ENCODE measurements around the gene AKAP11. TPM values are rescaled to one million over a fixed set of nuclear protein-coding genes. Genes with fewer than 3 reads are reported as not detected.
A peak's percentile ranks its signal among the peaks of the same experiment; 100 is the strongest.

Gene AKAP11
- total RNA-seq, 5 donors from 2014 or later (not counting 1 experiment from before 2014, with no cell fraction given): 29.1 to 31.6 (median 30.0) TPM

DNA sequence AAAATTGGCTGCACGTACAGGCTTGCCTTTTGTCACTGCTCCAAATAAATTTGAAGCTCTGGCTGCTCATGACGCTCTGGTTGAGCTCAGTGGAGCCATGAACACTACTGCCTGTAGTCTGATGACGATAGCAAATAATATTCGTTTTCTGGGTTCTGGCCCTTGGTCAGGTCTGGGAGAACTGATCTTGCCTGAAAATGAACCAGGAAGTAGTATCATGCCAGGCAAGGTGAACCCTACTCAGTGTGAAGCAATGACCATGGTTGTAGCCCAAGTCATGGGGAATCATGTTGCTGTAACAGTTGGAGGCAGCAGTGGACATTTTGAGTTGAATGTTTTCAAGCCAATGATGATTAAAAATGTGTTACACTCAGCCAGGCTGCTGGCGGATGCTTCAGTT lies 16.1 kb upstream of the AKAP11 start:
- Histone ChIP-seq H3K27ac (ENCODE audit: low read length) (no peak overlapping the region), H3K36me3 (ENCODE audit: control insufficient read depth in 2 of 2, extremely low read depth in 1 of 2, insufficient read depth in 1 of 2, low read length in 1 of 2) (no peaks in the 10 kb centered on the region), H3K9me3 (no peaks in the 10 kb centered on the region), H3K4me1 (ENCODE audit: control insufficient read depth in 1 of 2, extremely low read depth in 1 of 2, insufficient read depth in 2 of 2, low read length in 2 of 2) (no peaks in the 10 kb centered on the region), H3K4me3 (ENCODE audit: control insufficient read depth in 1 of 2, extremely low read depth in 1 of 2, low read length in 1 of 2) (no peak overlapping the region), H3K27me3 (replicated peaks in 1 of 2; ENCODE audit: control insufficient read depth in 2 of 2, extremely low read depth in 1 of 2, insufficient read depth in 2 of 2, low read length in 1 of 2) (no peaks in the 10 kb centered on the region)
- WGBS (ENCODE audit: insufficient coverage): 98% methylated on average over 3 of the region's 5 CpGs
- no peak for ATAC-seq (replicated peaks in 1 of 4)
- Mint-ChIP-seq H3K4me3 (no peak overlapping the region), H3K4me1 (peaks cover 6 to 11% (median 8%) of the 10 kb centered on the region in 3 donors), H3K27ac (no peak overlapping the region), H3K9me3 (no peaks in the 10 kb centered on the region), H3K27me3 (peaks cover 6% of the 10 kb centered on the region in 2 donors), H3K36me3 (no peaks in the 10 kb centered on the region)
- ChIA-PET POLR2A (interaction anchor here in 1 of 2 donors (1.0 kb wide), 1 partner anchor 49 kb away, joined by 3 read pairs; no protein-coding TSS in a partner anchor), CTCF (no interaction called here)
- no peak for DNase-seq

GRCh38 chr13:42258747-42259146 lies 13.2 kb upstream of the AKAP11 start:
- no peaks in the 10 kb centered on the region for H3K36me3 ChIP-seq (ENCODE audit: control insufficient read depth in 2 of 2, extremely low read depth in 1 of 2, insufficient read depth in 1 of 2, low read length in 1 of 2)
- ChIA-PET CTCF (no interaction called here), POLR2A (interaction anchor here in 1 of 2 donors (0.5 kb wide), 1 partner anchor 281 kb away, joined by 7 read pairs; no protein-coding TSS in a partner anchor)
- H3K4me3 ChIP-seq (ENCODE audit: control insufficient read depth in 1 of 2, extremely low read depth in 1 of 2, low read length in 1 of 2): no peak overlapping the region
- H3K27ac ChIP-seq (ENCODE audit: low read length): no peak overlapping the region
- H3K27me3 ChIP-seq (replicated peaks in 1 of 2; ENCODE audit: control insufficient read depth in 2 of 2, extremely low read depth in 1 of 2, insufficient read depth in 2 of 2, low read length in 1 of 2): no peaks in the 10 kb centered on the region
- no peaks in the 10 kb centered on the region for H3K9me3 Mint-ChIP-seq
- no peak overlapping the region for H3K4me3 Mint-ChIP-seq
- no peaks in the 10 kb centered on the region for H3K36me3 Mint-ChIP-seq
- H3K27me3 Mint-ChIP-seq: peaks cover 2 to 5% of the 10 kb centered on the region in 2 donors
- DNase-seq (no peak), ATAC-seq (replicated peaks in 1 of 4) (no peak)
- no peaks in the 10 kb centered on the region for H3K9me3 ChIP-seq
- WGBS (ENCODE audit: insufficient coverage): no CpG with 5 or more reads among the region's 5 CpGs
- no peaks in the 10 kb centered on the region for H3K4me1 ChIP-seq (ENCODE audit: control insufficient read depth in 1 of 2, extremely low read depth in 1 of 2, insufficient read depth in 2 of 2, low read length in 2 of 2)
- H3K4me1 Mint-ChIP-seq: peaks cover 6 to 11% (median 8%) of the 10 kb centered on the region in 3 donors
- H3K27ac Mint-ChIP-seq: no peak overlapping the region

DNA sequence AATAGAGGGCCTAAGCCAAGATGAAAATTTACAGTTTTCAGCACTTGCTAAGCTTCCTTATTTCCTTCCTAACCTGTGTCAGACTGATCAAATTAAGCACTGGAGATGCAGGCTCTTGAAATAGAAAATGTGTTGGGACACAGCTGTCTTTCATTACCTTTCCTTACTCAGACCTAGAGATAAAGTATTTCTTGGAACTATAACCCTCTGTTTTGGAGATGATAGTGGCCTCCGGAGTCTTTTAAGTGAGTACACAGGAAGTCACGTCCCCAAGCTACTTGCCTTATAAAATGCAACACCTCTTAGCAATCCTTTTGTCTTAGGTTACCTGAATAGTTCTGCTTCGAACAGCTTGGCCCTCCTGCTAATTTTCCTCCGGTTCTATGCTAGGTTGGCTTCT lies 12.4 kb upstream of the AKAP11 start:
- H3K4me1 ChIP-seq (ENCODE audit: control insufficient read depth in 1 of 2, extremely low read depth in 1 of 2, insufficient read depth in 2 of 2, low read length in 2 of 2): no peaks in the 10 kb centered on the region
- Mint-ChIP-seq H3K4me1 (peaks cover 6 to 11% (median 8%) of the 10 kb centered on the region in 3 donors), H3K27me3 (peaks cover 4 to 5% of the 10 kb centered on the region in 2 donors), H3K27ac (no peak overlapping the region), H3K9me3 (no peaks in the 10 kb centered on the region), H3K4me3 (no peak overlapping the region), H3K36me3 (no peaks in the 10 kb centered on the region)
- no peaks in the 10 kb centered on the region for H3K36me3 ChIP-seq (ENCODE audit: control insufficient read depth in 2 of 2, extremely low read depth in 1 of 2, insufficient read depth in 1 of 2, low read length in 1 of 2)
- H3K27me3 ChIP-seq (replicated peaks in 1 of 2; ENCODE audit: control insufficient read depth in 2 of 2, extremely low read depth in 1 of 2, insufficient read depth in 2 of 2, low read length in 1 of 2): no peaks in the 10 kb centered on the region
- ChIA-PET POLR2A (interaction anchor here in 1 of 2 donors (0.5 kb wide), 1 partner anchor 282 kb away, joined by 7 read pairs; no protein-coding TSS in a partner anchor), CTCF (no interaction called here)
- no peak overlapping the region for H3K27ac ChIP-seq (ENCODE audit: low read length)
- no peaks in the 10 kb centered on the region for H3K9me3 ChIP-seq
- WGBS (ENCODE audit: insufficient coverage): 51% methylated on average over 3 of the region's 4 CpGs
- no peak overlapping the region for H3K4me3 ChIP-seq (ENCODE audit: control insufficient read depth in 1 of 2, extremely low read depth in 1 of 2, low read length in 1 of 2)
- ATAC-seq (replicated peaks in 1 of 4) (peak in 1 of 4 experiments; percentile 38), DNase-seq (no peak)

GRCh38 chr13:42260903-42261654 lies 10.9 kb upstream of the AKAP11 start:
- no peak for ATAC-seq (replicated peaks in 1 of 4)
- ChIA-PET CTCF (no interaction called here), POLR2A (interaction anchor here (0.6 kb wide), 2 partner anchors 8 to 789 kb away, joined by 3 to 4 read pairs; no protein-coding TSS in a partner anchor)
- peaks cover 6 to 11% (median 8%) of the 10 kb centered on the region in 3 donors for H3K4me1 Mint-ChIP-seq
- Histone ChIP-seq H3K27ac (ENCODE audit: low read length) (no peak overlapping the region), H3K36me3 (ENCODE audit: control insufficient read depth in 2 of 2, extremely low read depth in 1 of 2, insufficient read depth in 1 of 2, low read length in 1 of 2) (no peaks in the 10 kb centered on the region), H3K4me1 (ENCODE audit: control insufficient read depth in 1 of 2, extremely low read depth in 1 of 2, insufficient read depth in 2 of 2, low read length in 2 of 2) (no peaks in the 10 kb centered on the region), H3K27me3 (replicated peaks in 1 of 2; ENCODE audit: control insufficient read depth in 2 of 2, extremely low read depth in 1 of 2, insufficient read depth in 2 of 2, low read length in 1 of 2) (no peaks in the 10 kb centered on the region), H3K4me3 (ENCODE audit: control insufficient read depth in 1 of 2, extremely low read depth in 1 of 2, low read length in 1 of 2) (no peak overlapping the region), H3K9me3 (no peaks in the 10 kb centered on the region)
- H3K36me3 Mint-ChIP-seq: no peaks in the 10 kb centered on the region
- no peak for DNase-seq
- no peaks in the 10 kb centered on the region for H3K9me3 Mint-ChIP-seq
- H3K27me3 Mint-ChIP-seq: peaks cover 4 to 5% of the 10 kb centered on the region in 2 donors
- H3K27ac Mint-ChIP-seq: no peak overlapping the region
- no peak overlapping the region for H3K4me3 Mint-ChIP-seq
- whole genome bisulfite sequencing (ENCODE audit: insufficient coverage): 100% methylated on average over 2 of the region's 8 CpGs

- Histone ChIP-seq H3K4me3 (ENCODE audit: control insufficient read depth in 1 of 2, extremely low read depth in 1 of 2, low read length in 1 of 2) (no peak overlapping the region), H3K9me3 (no peaks in the 10 kb centered on the region), H3K36me3 (ENCODE audit: control insufficient read depth in 2 of 2, extremely low read depth in 1 of 2, insufficient read depth in 1 of 2, low read length in 1 of 2) (no peaks in the 10 kb centered on the region), H3K27ac (ENCODE audit: low read length) (no peak overlapping the region), H3K27me3 (replicated peaks in 1 of 2; ENCODE audit: control insufficient read depth in 2 of 2, extremely low read depth in 1 of 2, insufficient read depth in 2 of 2, low read length in 1 of 2) (no peaks in the 10 kb centered on the region), H3K4me1 (ENCODE audit: control insufficient read depth in 1 of 2, extremely low read depth in 1 of 2, insufficient read depth in 2 of 2, low read length in 2 of 2) (peaks cover 5 to 6% of the 10 kb centered on the region in 2 experiments)
- Mint-ChIP-seq H3K4me3 (no peak overlapping the region), H3K36me3 (no peaks in the 10 kb centered on the region), H3K27ac (no peak overlapping the region), H3K27me3 (peaks cover 0 to 4% of the 10 kb centered on the region in 2 donors), H3K4me1 (peaks cover 12 to 15% (median 12%) of the 10 kb centered on the region in 3 donors), H3K9me3 (no peaks in the 10 kb centered on the region)
- WGBS (ENCODE audit: insufficient coverage): 100% methylated on average over 1 of the region's 3 CpGs
- ATAC-seq (replicated peaks in 1 of 4): no peak
- ChIA-PET POLR2A (no interaction called here), CTCF (no interaction called here)
- DNase-seq: no peak
Measured at GRCh38 chr13:42266473-42266872, 5.5 kb upstream of the AKAP11 start.

DNA sequence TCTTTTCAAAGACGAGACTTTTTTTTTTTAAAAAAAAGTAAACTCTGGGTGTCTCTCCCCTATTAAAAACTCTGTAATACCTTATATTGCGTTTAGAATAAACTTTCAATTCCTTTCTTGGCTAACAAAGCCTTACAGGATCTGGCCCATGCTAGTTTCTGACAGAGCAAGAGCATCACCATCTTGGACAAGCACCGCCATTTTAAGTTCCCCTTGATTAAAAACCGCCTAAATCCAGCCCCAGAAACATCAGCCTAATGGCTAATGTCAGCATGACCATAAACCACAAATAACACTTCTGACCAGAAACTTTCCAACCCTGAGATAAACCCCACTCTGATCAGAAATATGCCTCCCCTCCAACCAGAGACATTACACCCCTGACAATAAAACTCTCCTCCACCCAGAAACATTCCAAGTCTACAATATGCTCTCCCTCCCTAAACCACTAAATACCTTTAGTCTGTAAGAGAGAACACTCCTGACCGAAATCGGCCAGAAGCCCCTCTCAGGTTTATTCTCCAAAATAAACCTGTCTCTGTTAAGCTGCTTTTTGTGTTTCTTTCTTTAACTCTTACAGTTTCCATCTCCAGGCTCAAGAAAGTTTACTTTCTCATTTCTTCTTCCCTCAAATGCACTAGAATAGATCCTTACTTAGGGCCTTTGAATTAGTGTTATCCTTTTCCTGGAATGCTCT lies 1.6 kb upstream of the AKAP11 start:
- Histone ChIP-seq H3K4me1 (ENCODE audit: control insufficient read depth in 1 of 2, extremely low read depth in 1 of 2, insufficient read depth in 2 of 2, low read length in 2 of 2) (peaks cover 14 to 24% of the 10 kb centered on the region in 2 experiments), H3K27ac (ENCODE audit: low read length) (peak overlapping the region; percentile 90), H3K9me3 (no peaks in the 10 kb centered on the region), H3K4me3 (ENCODE audit: control insufficient read depth in 1 of 2, extremely low read depth in 1 of 2, low read length in 1 of 2) (no peak overlapping the region), H3K36me3 (ENCODE audit: control insufficient read depth in 2 of 2, extremely low read depth in 1 of 2, insufficient read depth in 1 of 2, low read length in 1 of 2) (no peaks in the 10 kb centered on the region), H3K27me3 (replicated peaks in 1 of 2; ENCODE audit: control insufficient read depth in 2 of 2, extremely low read depth in 1 of 2, insufficient read depth in 2 of 2, low read length in 1 of 2) (no peaks in the 10 kb centered on the region)
- DNase-seq (no peak), ATAC-seq (replicated peaks in 1 of 4) (no peak)
- Mint-ChIP-seq H3K36me3 (no peaks in the 10 kb centered on the region), H3K9me3 (no peaks in the 10 kb centered on the region), H3K4me3 (peak overlapping the region; percentile 96 to 98 (median 96)), H3K4me1 (peaks cover 37 to 46% (median 39%) of the 10 kb centered on the region in 3 donors), H3K27ac (peak overlapping the region; percentile 16 to 34), H3K27me3 (no peaks in the 10 kb centered on the region)
- WGBS (ENCODE audit: insufficient coverage): 98% methylated on average over 4 of the region's 6 CpGs
- CTCF ChIA-PET: no interaction called here
- POLR2A ChIA-PET: no interaction called here

All from T-cell (primary cell).